ENCODE data around the gene CBFA2T2. TPM values are rescaled to one million over a fixed set of nuclear protein-coding genes. Genes with fewer than 3 reads are reported as not detected.
A peak's percentile ranks its signal among the peaks of the same experiment; 100 is the strongest.
"Not testable (repeated sequence)": the region's sequence is repeated elsewhere in the genome, so short reads cannot be mapped to it uniquely, and the experiment has no call there.

Gene CBFA2T2
- total RNA-seq, 2 experiments from 2014 or later, result 17.9 to 18.6 TPM

- no peak for ATAC-seq (ENCODE audit: poor library complexity)
- Mint-ChIP-seq H3K4me3 (no peak overlapping the region), H3K27me3 (no peaks in the 10 kb centered on the region), H3K4me1 (ENCODE audit: low read depth) (peaks cover 22% of the 10 kb centered on the region), H3K27ac (no peak overlapping the region), H3K36me3 (ENCODE audit: low read depth) (no peaks in the 10 kb centered on the region), H3K9me3 (no peaks in the 10 kb centered on the region)
- CTCF ChIA-PET, result interaction anchor here (2.2 kb wide), 1 partner anchor 222 kb away, joined by 15 read pairs; the partner anchor contains the start of gene ACTL10
- TF ChIP-seq CTCF (IDR thresholded peaks at IDR 0.05), result no peak
- Histone ChIP-seq H3K27ac (ENCODE audit: low read depth in 1 of 2, low read length in 2 of 2) (no peak overlapping the region), H3K27me3 (ENCODE audit: control insufficient read depth in 1 of 2, insufficient read depth in 2 of 2, low read length in 2 of 2) (no peaks in the 10 kb centered on the region), H3K4me1 (ENCODE audit: insufficient read depth, low read length) (peaks cover 25% of the 10 kb centered on the region), H3K9me3 (ENCODE audit: control insufficient read depth in 1 of 2, insufficient read depth in 1 of 2, low read length in 2 of 2) (no peaks in the 10 kb centered on the region), H3K4me3 (ENCODE audit: low read length) (no peak overlapping the region), H3K36me3 (ENCODE audit: insufficient read depth, low read length) (no peaks in the 10 kb centered on the region)
- DNase-seq, result no peak
- intact Hi-C loops (cut with DNase I, micrococcal nuclease), result loop anchor here in 1 of 2 experiments (2.0 kb wide), 1 partner anchor 73 kb away; no protein-coding TSS in a partner anchor
- POLR2A ChIA-PET, result no interaction called here
Observed at GRCh38 chr20:33445881-33446625, 43.8 kb upstream of the CBFA2T2 start.

- ATAC-seq (ENCODE audit: poor library complexity) (no peak), DNase-seq (no peak)
- ChIA-PET CTCF (no interaction called here), POLR2A (no interaction called here)
- Histone ChIP-seq H3K4me1 (ENCODE audit: insufficient read depth, low read length) (no peaks in the 10 kb centered on the region), H3K9me3 (ENCODE audit: control insufficient read depth in 1 of 2, insufficient read depth in 1 of 2, low read length in 2 of 2) (no peaks in the 10 kb centered on the region), H3K4me3 (ENCODE audit: low read length) (no peak overlapping the region), H3K27me3 (ENCODE audit: control insufficient read depth in 1 of 2, insufficient read depth in 2 of 2, low read length in 2 of 2) (no peaks in the 10 kb centered on the region), H3K36me3 (ENCODE audit: insufficient read depth, low read length) (no peaks in the 10 kb centered on the region), H3K27ac (ENCODE audit: low read depth in 1 of 2, low read length in 2 of 2) (no peak overlapping the region)
- no peak for TF ChIP-seq CTCF (IDR thresholded peaks at IDR 0.05)
- Mint-ChIP-seq H3K36me3 (ENCODE audit: low read depth) (no peaks in the 10 kb centered on the region), H3K27ac (no peak overlapping the region), H3K27me3 (no peaks in the 10 kb centered on the region), H3K9me3 (no peaks in the 10 kb centered on the region), H3K4me3 (no peak overlapping the region), H3K4me1 (ENCODE audit: low read depth) (no peaks in the 10 kb centered on the region)
- intact Hi-C loops (cut with DNase I, micrococcal nuclease), result no loop called here
Observed at GRCh38 chr20:33450867-33451266, 39.0 kb upstream of the CBFA2T2 start.

- not testable (repeated sequence) for H3K27ac Mint-ChIP-seq; H3K4me1 ChIP-seq (ENCODE audit: insufficient read depth, low read length); H3K27me3 Mint-ChIP-seq; H3K9me3 Mint-ChIP-seq; H3K36me3 ChIP-seq (ENCODE audit: insufficient read depth, low read length); H3K4me1 Mint-ChIP-seq (ENCODE audit: low read depth); H3K4me3 Mint-ChIP-seq; H3K27ac ChIP-seq (ENCODE audit: low read depth in 1 of 2, low read length in 2 of 2); H3K9me3 ChIP-seq (ENCODE audit: control insufficient read depth in 1 of 2, insufficient read depth in 1 of 2, low read length in 2 of 2); H3K4me3 ChIP-seq (ENCODE audit: low read length); H3K36me3 Mint-ChIP-seq (ENCODE audit: low read depth); H3K27me3 ChIP-seq (ENCODE audit: control insufficient read depth in 1 of 2, insufficient read depth in 2 of 2, low read length in 2 of 2)
- CTCF ChIA-PET, result interaction anchor here (0.7 to 2.5 kb wide), 7 partner anchors 12 to 210 kb away, joined by 3 to 30 read pairs (median 4); partner anchors contain the start of genes ACTL10 and CBFA2T2
- intact Hi-C loops (cut with DNase I, micrococcal nuclease), result loop anchor here (2.0 to 5.0 kb wide), 4 partner anchors 212 to 670 kb away; partner anchors contain the start of gene ZNF341 (in 1 of the 2)
- peak; percentile 84 for TF ChIP-seq CTCF (IDR thresholded peaks at IDR 0.05)
- ATAC-seq (ENCODE audit: poor library complexity), result peak; percentile 92
- POLR2A ChIA-PET, result interaction anchor here (0.9 to 1.0 kb wide), 3 partner anchors 33 to 210 kb away, joined by 3 to 7 read pairs (median 3); partner anchors contain the start of genes ACTL10 and CBFA2T2
- peak; percentile 65 to 89 (median 78) for DNase-seq
Observed at GRCh38 chr20:33456916-33457642, 32.8 kb upstream of the CBFA2T2 start.

Data from CD4-positive, alpha-beta T cell (primary cell).